Kidney (tissue), 14 donors: ENCODE data around the gene MORN1. TPM values are rescaled to one million over a fixed set of nuclear protein-coding genes. Genes with fewer than 3 reads are reported as not detected.

Experiments
- DNase-seq, 5 donors: peaks; one replicate each; pipeline ENCODE4 v3.0.0-alpha.2; 2013 to 2020
- FAIRE-seq: peaks from 2 replicates; lab custom pipeline; 2012; peaks lifted over from hg19 to GRCh38; lab: Jason Lieb, UNC
- H3K27ac ChIP-seq, 2 donors: one replicate each; pipeline ENCODE4 v1.7.0; 2013; ENCODE audit warnings: low read depth in 2 of 2, low read length in 2 of 2, inconsistent platforms in 1 of 2
- H3K27me3 ChIP-seq: one replicate; pipeline ENCODE4 v1.7.1; 2013; ENCODE audit warnings: low read length, inconsistent platforms; ENCODE audit not compliant: control insufficient read depth, insufficient read depth
- H3K36me3 ChIP-seq, 3 donors: one replicate each; pipeline versions ENCODE4 v1.7.0 to v1.7.1; 2013; ENCODE audit warnings: low read length in 3 of 3, control low read depth in 1 of 3, inconsistent platforms in 1 of 3; ENCODE audit not compliant: insufficient read depth in 3 of 3, control insufficient read depth in 2 of 3
- H3K4me1 ChIP-seq, 3 donors: one replicate each; pipeline versions ENCODE4 v1.7.0 to v1.7.1; 2013; ENCODE audit warnings: low read length in 3 of 3, inconsistent platforms in 1 of 3, low read depth in 1 of 3; ENCODE audit not compliant: control insufficient read depth in 2 of 3, insufficient read depth in 2 of 3
- H3K4me3 ChIP-seq, 3 donors: one replicate each; pipeline versions ENCODE4 v1.7.0 to v1.8.1; 2013; ENCODE audit warnings: low read length in 3 of 3, control low read depth in 1 of 3, inconsistent platforms in 1 of 3
- H3K9ac ChIP-seq, 3 donors: one replicate each; pipeline versions ENCODE4 v1.7.0 to v1.7.1; 2013; ENCODE audit warnings: low read length in 3 of 3, control low read depth in 1 of 3, inconsistent platforms in 1 of 3
- H3K9me3 ChIP-seq, 3 donors: one replicate each; pipeline versions ENCODE4 v1.7.0 to v1.7.1; 2013; ENCODE audit warnings: low read length in 3 of 3, control low read depth in 1 of 3, inconsistent platforms in 1 of 3; ENCODE audit not compliant: control insufficient read depth in 2 of 3, insufficient read depth in 1 of 3
- CTCF ChIP-seq: IDR thresholded peaks from 3 replicates; pipeline ENCODE4 v1.5.1; 2012; ENCODE audit warnings: mild to moderate bottlenecking, moderate library complexity, borderline replicate concordance; ENCODE audit not compliant: insufficient read depth; ENCODE audit errors: extremely low read depth
- intact Hi-C: fragments of 100-400 bp; cut with DNase I; formaldehyde crosslinking; loops from one replicate; pipeline ENCODE4 v1.11.1; 2022
- polyA plus RNA-seq: library from polyadenylated mRNA; stranded (reverse); fragments of 350-450 nt; fragmentation: Illumina TruSeq; extraction: RNeasy Lipid Tissue Mini Kit (QIAGEN cat#74804); gene quantifications from one replicate; pipeline ENCODE4 v1.2.3, GENCODE V29; 2014; ENCODE audit warnings: low read depth, low replicate concordance; ENCODE audit not compliant: insufficient read depth
- total RNA-seq: library from RNA; stranded (reverse); fragmentation: NEBNext Ultra II Directional; extraction: Animal tissue kit (Norgen Biotek cat#: 25700); gene quantifications from one replicate; pipeline ENCODE4 v1.2.1, GENCODE V29; 2021
- donor health status: control.
- donor health status: control.
- donor health status: control.
- donor health status: control.
- donor health status: control.
- donor health status: DM: yes; HTN: yes; CAD: no.
- donor health status: Normal renal cell carcinoma (clear cell type).

The MORN1 gene
- total and polyA plus RNA-seq, 2 donors from 2014 or later: 9.0 to 24.7 TPM

GRCh38 chr1:2303781-2304180, 87.6 kb downstream of the MORN1 start:
- no peak overlapping the region for H3K27ac ChIP-seq

GRCh38 chr1:2303016-2303775, 88.2 kb downstream of the MORN1 start:
- H3K4me1 ChIP-seq: peaks cover 0 to 35% (median 24%) of the 10 kb centered on the region in 3 donors
- H3K36me3 ChIP-seq: peaks cover 0 to 32% (median 7%) of the 10 kb centered on the region in 3 donors
- H3K9ac ChIP-seq: no peak overlapping the region
- intact Hi-C loops: no loop called here
- H3K27ac ChIP-seq: no peak overlapping the region
- TF ChIP-seq CTCF: no peak
- H3K9me3 ChIP-seq: no peaks in the 10 kb centered on the region
- no peaks in the 10 kb centered on the region for H3K27me3 ChIP-seq
- no peak overlapping the region for H3K4me3 ChIP-seq
- no peak for FAIRE-seq
- DNase-seq: no peak

More at GRCh38 chr1:2303781-2304180, 87.6 kb downstream of the MORN1 start:
- Histone ChIP-seq H3K4me3 (no peak overlapping the region), H3K4me1 (peaks cover 0 to 30% (median 22%) of the 10 kb centered on the region in 3 donors), H3K36me3 (peaks cover 0 to 35% (median 7%) of the 10 kb centered on the region in 3 donors), H3K9me3 (no peaks in the 10 kb centered on the region), H3K27me3 (no peaks in the 10 kb centered on the region), H3K9ac (no peak overlapping the region)
- intact Hi-C loops: no loop called here
- TF ChIP-seq CTCF: no peak
- no peak for FAIRE-seq
- DNase-seq: no peak

GRCh38 chr1:2302292-2302925, 88.9 kb downstream of the MORN1 start:
- H3K4me3 ChIP-seq: no peak overlapping the region
- H3K4me1 ChIP-seq: peaks cover 0 to 35% (median 24%) of the 10 kb centered on the region in 3 donors
- H3K9ac ChIP-seq: no peak overlapping the region
- no peaks in the 10 kb centered on the region for H3K27me3 ChIP-seq
- no peak for TF ChIP-seq CTCF
- peaks cover 0 to 24% (median 0%) of the 10 kb centered on the region in 3 donors for H3K36me3 ChIP-seq
- FAIRE-seq: no peak
- H3K9me3 ChIP-seq: no peaks in the 10 kb centered on the region
- intact Hi-C loops: no loop called here
- no peak for DNase-seq
- H3K27ac ChIP-seq: no peak overlapping the region
